Activated T-helper 1 cell treated with anti-CD3 and anti-CD28 coated beads, Interleukin-12 subunit alpha, Interleukin-12 subunit beta, Interleukin-2, Interleukin-4 antibody, amounts not matched to agents 30 ng/mL and 10 ng/mL and 1 ng/mL, durations not matched to agents 14 hours and 24 hours and 36 hours (primary cell): Measurements from ENCODE around the gene CORO2A. TPM values are rescaled to one million over a fixed set of nuclear protein-coding genes. Genes with fewer than 3 reads are reported as not detected.
"Not testable (repeated sequence)": the region's sequence is repeated elsewhere in the genome, so short reads cannot be mapped to it uniquely, and the experiment has no call there.

ENCODE experiments used
- DNase-seq: peaks from one replicate; pipeline ENCODE4 v3.0.0; 2021; ENCODE audit warnings: low spot score
- H3K27ac Mint-ChIP-seq: one replicate; pipeline ENCODE4 v1.8.0; 2021; ENCODE audit warnings: mild to moderate bottlenecking, mixed read lengths
- H3K27me3 Mint-ChIP-seq: one replicate; pipeline ENCODE4 v1.8.0; 2022; ENCODE audit warnings: mild to moderate bottlenecking, moderate library complexity, mixed read lengths; ENCODE audit not compliant: insufficient read depth
- H3K36me3 Mint-ChIP-seq: one replicate; pipeline ENCODE4 v1.8.0; 2021; ENCODE audit warnings: low read depth, mixed read lengths
- H3K4me1 Mint-ChIP-seq: one replicate; pipeline ENCODE4 v1.8.0; 2021; ENCODE audit warnings: low read depth, mixed read lengths
- H3K4me3 Mint-ChIP-seq: one replicate; pipeline ENCODE4 v1.8.0; 2021; ENCODE audit warnings: mild to moderate bottlenecking, moderate library complexity, mixed read lengths
- H3K9me3 Mint-ChIP-seq: one replicate; pipeline ENCODE4 v1.8.0; 2021; ENCODE audit warnings: mixed read lengths
- intact Hi-C: fragments of 100-400 bp; cut with micrococcal nuclease; formaldehyde crosslinking; loops from one replicate; pipeline ENCODE4 v1.15.1; 2024
- total RNA-seq: library from RNA; stranded (reverse); gene quantifications from 2 replicates; pipeline ENCODE4 v1.2.3, GENCODE V29; 2022

The CORO2A gene
- total RNA-seq, 1 donor from 2014 or later: 1.3 TPM

- intact Hi-C loops: no loop called here
- H3K27ac Mint-ChIP-seq: no peak overlapping the region
- H3K36me3 Mint-ChIP-seq: peaks cover 2% of the 10 kb centered on the region
- H3K9me3 Mint-ChIP-seq: no peaks in the 10 kb centered on the region
- no peak overlapping the region for H3K4me3 Mint-ChIP-seq
- peaks cover 5% of the 10 kb centered on the region for H3K4me1 Mint-ChIP-seq
- DNase-seq: no peak
- peaks cover 5% of the 10 kb centered on the region for H3K27me3 Mint-ChIP-seq
These were observed 9.4 kb downstream of the CORO2A start for GRCh38 chr9:98182889-98183599.

- no peak for DNase-seq
- Mint-ChIP-seq H3K27ac (no peak overlapping the region), H3K27me3 (peaks cover 5% of the 10 kb centered on the region), H3K4me3 (no peak overlapping the region), H3K36me3 (peaks cover 2% of the 10 kb centered on the region), H3K4me1 (peaks cover 5% of the 10 kb centered on the region), H3K9me3 (no peaks in the 10 kb centered on the region)
- intact Hi-C loops: no loop called here
These were observed 10.2 kb downstream of the CORO2A start for GRCh38 chr9:98182069-98182820.

DNA sequence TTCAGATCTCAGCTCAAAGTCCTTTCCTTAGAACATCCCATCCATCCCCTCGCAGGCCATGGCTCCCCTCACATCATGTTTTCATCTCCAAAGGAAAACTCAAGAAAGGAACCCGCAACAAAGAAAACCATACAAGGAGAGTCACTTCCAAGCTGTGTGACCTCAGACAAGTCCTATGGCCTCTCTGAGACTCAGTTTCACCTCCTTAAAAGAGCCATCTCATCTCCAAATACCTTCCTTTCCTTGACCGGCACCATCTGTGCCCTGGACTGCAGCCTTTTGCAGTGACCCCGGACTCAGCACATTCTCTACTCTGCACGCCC lies 10.7 kb downstream of the CORO2A start:
- H3K4me1 Mint-ChIP-seq: peaks cover 5% of the 10 kb centered on the region
- DNase-seq: no peak
- no peak overlapping the region for H3K27ac Mint-ChIP-seq

GRCh38 chr9:98180996-98181395 lies 11.4 kb downstream of the CORO2A start:
- Mint-ChIP-seq H3K27ac (no peak overlapping the region), H3K4me1 (peaks cover 5% of the 10 kb centered on the region), H3K36me3 (peaks cover 2% of the 10 kb centered on the region), H3K4me3 (no peak overlapping the region), H3K9me3 (no peaks in the 10 kb centered on the region), H3K27me3 (peaks cover 5% of the 10 kb centered on the region)
- no peak for DNase-seq
- intact Hi-C loops: no loop called here

More for the DNA sequence above, 10.7 kb downstream of the CORO2A start:
- Mint-ChIP-seq H3K36me3 (peaks cover 2% of the 10 kb centered on the region), H3K27me3 (peaks cover 5% of the 10 kb centered on the region), H3K4me3 (no peak overlapping the region), H3K9me3 (no peaks in the 10 kb centered on the region)
- intact Hi-C loops: no loop called here

GRCh38 chr9:98178874-98179850 lies 13.3 kb downstream of the CORO2A start:
- Mint-ChIP-seq H3K4me3 (no peak overlapping the region), H3K27ac (no peak overlapping the region), H3K36me3 (peaks cover 2% of the 10 kb centered on the region), H3K27me3 (peaks cover 5% of the 10 kb centered on the region), H3K4me1 (peaks cover 5% of the 10 kb centered on the region), H3K9me3 (no peaks in the 10 kb centered on the region)
- intact Hi-C loops: no loop called here
- DNase-seq: no peak

DNA sequence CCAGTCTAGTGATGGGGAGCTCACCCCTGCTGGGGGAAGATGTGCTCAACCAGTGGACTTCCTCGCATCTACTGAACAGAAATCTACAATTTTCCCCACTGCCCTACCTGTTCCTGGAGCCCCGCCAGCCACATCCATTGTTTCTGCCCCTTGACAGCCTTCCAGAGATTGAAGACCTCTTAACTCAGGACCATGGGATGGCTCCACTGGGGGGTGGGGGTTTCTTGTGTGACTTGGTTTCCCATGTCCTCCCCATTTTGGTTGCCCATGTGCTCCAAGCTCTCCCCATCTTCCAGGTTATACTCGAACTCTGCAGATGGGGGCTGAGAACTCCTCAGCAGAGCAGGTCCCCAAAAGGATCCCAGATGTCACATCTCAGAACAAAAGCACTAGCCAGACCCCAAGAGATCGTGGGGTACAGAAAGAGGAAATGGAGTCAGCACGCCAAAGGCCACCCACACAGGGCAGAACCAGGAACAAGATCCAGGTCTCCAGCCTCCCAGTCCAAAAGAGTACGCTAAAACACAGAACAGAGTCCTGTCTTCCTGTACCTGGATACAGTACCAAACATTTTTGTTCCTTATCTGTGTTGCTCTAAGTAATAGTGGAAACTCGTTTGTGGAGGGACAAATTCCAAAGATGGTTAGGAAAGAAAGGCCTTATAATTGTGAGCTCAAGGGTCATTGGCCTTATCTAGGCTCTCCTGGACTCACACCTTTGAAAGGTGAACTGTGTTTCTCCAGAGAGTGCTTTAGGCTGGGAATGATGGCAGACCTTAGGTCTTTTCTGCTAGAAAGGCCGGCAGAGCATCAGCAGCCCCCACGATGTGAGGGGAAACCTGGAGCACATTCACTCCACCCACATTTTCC lies 15.8 kb downstream of the CORO2A start:
- H3K27ac Mint-ChIP-seq: no peak overlapping the region
- no peaks in the 10 kb centered on the region for H3K36me3 Mint-ChIP-seq
- intact Hi-C loops: no loop called here
- peaks cover 5% of the 10 kb centered on the region for H3K27me3 Mint-ChIP-seq
- DNase-seq: no peak
- no peaks in the 10 kb centered on the region for H3K9me3 Mint-ChIP-seq
- peaks cover 5% of the 10 kb centered on the region for H3K4me1 Mint-ChIP-seq
- no peak overlapping the region for H3K4me3 Mint-ChIP-seq

- intact Hi-C loops: no loop called here
- Mint-ChIP-seq H3K9me3 (no peaks in the 10 kb centered on the region), H3K4me3 (no peak overlapping the region), H3K27ac (no peak overlapping the region), H3K36me3 (no peaks in the 10 kb centered on the region), H3K27me3 (peaks cover 5% of the 10 kb centered on the region), H3K4me1 (peaks cover 5% of the 10 kb centered on the region)
- DNase-seq: no peak
These were observed 16.7 kb downstream of the CORO2A start for GRCh38 chr9:98175762-98176161.

- H3K36me3 Mint-ChIP-seq: no peaks in the 10 kb centered on the region
- H3K4me3 Mint-ChIP-seq: no peak overlapping the region
- no peak for DNase-seq
- H3K9me3 Mint-ChIP-seq: no peaks in the 10 kb centered on the region
- intact Hi-C loops: no loop called here
- H3K4me1 Mint-ChIP-seq: peaks cover 5% of the 10 kb centered on the region
- no peak overlapping the region for H3K27ac Mint-ChIP-seq
- peaks cover 5% of the 10 kb centered on the region for H3K27me3 Mint-ChIP-seq
These were observed 17.3 kb downstream of the CORO2A start for GRCh38 chr9:98175028-98175569.

GRCh38 chr9:98174502-98174918 lies 17.9 kb downstream of the CORO2A start:
- DNase-seq, H3K4me1 Mint-ChIP-seq, H3K36me3 Mint-ChIP-seq, intact Hi-C loops, H3K9me3 Mint-ChIP-seq, H3K27ac Mint-ChIP-seq, H3K4me3 Mint-ChIP-seq, H3K27me3 Mint-ChIP-seq: not testable (repeated sequence)

- peaks cover 13% of the 10 kb centered on the region for H3K4me1 Mint-ChIP-seq
- intact Hi-C loops: no loop called here
- H3K36me3 Mint-ChIP-seq: no peaks in the 10 kb centered on the region
- no peaks in the 10 kb centered on the region for H3K9me3 Mint-ChIP-seq
- H3K27me3 Mint-ChIP-seq: no peaks in the 10 kb centered on the region
- no peak for DNase-seq
- no peak overlapping the region for H3K27ac Mint-ChIP-seq
- H3K4me3 Mint-ChIP-seq: no peak overlapping the region
These were observed 19.3 kb downstream of the CORO2A start for GRCh38 chr9:98173181-98173580.

- intact Hi-C loops: no loop called here
- Mint-ChIP-seq H3K27ac (no peak overlapping the region), H3K27me3 (no peaks in the 10 kb centered on the region), H3K4me3 (no peak overlapping the region), H3K9me3 (no peaks in the 10 kb centered on the region), H3K4me1 (peaks cover 13% of the 10 kb centered on the region), H3K36me3 (no peaks in the 10 kb centered on the region)
- no peak for DNase-seq
These were observed 19.8 kb downstream of the CORO2A start for GRCh38 chr9:98172604-98173003.
